GM21381 (cell line): Measurements from ENCODE around the gene EYA3.

Experiments
- ATAC-seq: cut with Tn5 transposase; IDR thresholded peaks from one replicate; pipeline ENCODE4 v1.9.1; 2021; ENCODE audit warnings: mild to moderate bottlenecking, moderate library complexity; ENCODE audit not compliant: unreplicated experiment

The EYA3 gene

DNA sequence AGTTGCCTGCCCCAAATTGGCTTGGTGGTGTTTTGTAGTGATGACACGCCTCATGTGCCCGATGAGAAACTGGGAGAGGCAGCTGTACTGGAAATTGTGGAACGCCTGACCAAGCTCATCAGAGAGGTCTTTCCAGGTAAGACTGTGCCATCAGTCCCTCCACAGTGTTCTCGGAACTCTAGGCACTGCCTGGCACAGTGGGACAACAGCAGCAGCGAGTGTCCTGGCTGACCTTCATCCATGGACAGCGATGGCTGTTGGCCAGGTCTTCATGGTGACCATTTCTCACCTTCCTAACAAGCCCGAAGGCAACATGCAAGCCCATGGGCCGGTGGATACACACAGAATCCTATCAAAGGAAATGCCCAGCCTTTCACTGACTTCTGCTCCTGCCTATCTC, 139.4 kb downstream of the EYA3 start:
- no peak for ATAC-seq

DNA sequence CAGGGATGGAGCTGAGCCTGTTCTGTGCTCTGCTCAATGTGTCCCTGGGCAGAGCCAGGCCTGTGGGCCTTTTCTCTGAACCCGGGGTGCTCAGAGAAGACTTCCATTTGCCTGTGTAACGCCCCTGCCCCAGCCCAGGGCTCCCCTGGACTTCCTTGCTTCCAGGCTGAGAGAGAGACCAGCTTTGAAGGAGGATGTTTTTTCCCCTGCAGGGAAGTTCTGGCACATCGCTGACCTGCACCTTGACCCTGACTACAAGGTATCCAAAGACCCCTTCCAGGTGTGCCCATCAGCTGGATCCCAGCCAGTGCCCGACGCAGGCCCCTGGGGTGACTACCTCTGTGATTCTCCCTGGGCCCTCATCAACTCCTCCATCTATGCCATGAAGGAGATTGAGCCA, 143.4 kb downstream of the EYA3 start:
- no peak for ATAC-seq

DNA sequence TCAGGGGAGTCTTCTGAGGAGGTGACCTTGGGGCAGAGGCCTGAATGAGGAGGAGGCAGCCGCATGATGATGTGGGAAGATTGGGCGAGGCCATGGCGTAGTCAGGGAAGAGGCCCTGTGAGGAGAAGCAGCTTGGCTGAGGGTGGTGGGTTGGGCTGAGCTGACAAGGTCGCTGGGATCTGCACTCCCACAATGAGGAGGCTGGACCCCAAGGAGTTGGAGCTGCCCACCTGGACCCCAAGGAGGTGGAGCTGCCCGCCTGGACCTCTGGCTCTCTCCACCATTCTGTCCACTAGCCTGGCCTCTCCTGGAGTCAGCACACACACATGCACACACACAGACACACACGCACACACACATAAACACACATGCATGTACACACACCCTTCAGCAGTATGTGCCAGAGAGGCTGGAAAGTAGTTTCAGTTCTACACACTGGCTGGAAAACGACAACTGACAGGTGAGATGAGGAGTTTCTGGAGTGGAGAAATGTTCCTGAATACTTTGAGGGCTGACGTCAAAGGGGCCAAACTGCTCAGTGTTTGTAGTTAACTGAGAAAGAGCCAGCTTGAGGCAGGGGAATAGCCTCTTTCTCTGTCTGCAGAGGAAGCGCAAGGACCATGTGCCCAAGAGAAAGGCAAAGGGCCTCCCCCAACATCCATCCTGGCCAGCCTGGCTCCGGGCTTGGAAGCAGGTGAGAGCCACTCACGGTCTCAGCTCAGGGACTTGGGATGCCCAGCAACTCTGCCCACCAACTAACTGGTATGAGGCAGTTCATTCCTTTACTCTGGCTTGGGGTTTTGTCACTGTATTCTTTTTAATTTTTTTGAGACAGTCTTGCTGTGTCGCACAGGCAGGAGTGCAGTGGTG, 146.5 kb downstream of the EYA3 start:
- ATAC-seq = no peak

DNA sequence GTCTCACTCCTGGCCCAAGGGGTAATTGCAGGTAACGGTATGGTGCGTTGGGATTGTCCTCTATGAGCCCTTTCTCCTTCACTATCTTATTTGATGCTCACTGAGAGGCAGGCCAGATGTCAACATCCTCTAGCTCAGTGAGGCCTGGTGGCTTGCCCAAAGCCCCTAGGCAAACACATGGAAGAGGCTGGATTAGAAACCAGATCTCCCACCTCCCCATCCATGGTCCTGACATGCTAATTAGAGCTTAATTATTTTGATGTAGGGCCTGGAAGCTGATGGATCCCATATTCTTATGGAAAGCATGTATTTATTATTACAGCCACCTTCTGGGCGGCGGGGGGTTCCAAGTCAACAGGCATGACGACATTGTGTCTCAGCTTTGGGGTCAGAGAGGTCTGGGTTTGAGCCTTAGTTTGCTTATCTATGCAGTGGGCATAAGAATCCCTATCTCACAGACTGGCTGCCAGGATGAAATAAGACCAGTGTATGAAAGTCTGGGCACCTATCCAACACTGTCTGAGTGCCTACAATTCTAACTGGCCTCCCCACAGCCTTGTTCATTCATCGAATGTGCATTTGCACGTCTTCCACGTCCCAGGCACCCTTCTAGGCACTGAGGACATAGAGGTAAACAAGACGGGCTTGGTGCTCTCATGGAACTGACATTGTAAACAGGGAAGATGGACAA, 147.4 kb downstream of the EYA3 start:
- ATAC-seq = no peak

DNA sequence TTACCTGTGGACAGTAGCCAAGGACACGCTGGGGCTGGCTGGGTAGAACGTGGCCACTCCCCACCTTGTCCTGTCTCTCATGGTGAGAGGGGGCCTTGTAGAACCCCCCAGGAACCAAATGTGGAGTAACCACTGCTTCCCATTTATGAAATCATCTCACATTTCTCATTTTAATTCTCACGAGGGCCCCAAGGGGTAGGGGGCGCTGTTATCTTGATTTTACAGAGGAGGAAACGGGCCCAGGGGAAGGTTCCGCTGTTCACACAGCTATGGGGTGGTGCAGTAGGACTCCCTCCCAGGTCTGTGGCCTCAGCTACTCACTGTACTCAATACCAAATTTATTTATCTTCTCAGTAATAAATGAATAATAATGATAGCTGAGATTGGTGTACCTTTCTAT, 148.1 kb downstream of the EYA3 start:
- ATAC-seq = no peak

- ATAC-seq = no peak
Observed at GRCh38 chr1:27938488-27938887, 149.9 kb downstream of the EYA3 start.

- no peak for ATAC-seq
Observed at GRCh38 chr1:27937524-27937836, 150.9 kb downstream of the EYA3 start.

GRCh38 chr1:27936370-27936769, 152.0 kb downstream of the EYA3 start:
- ATAC-seq = no peak

GRCh38 chr1:27935721-27936120, 152.7 kb downstream of the EYA3 start:
- no peak for ATAC-seq

GRCh38 chr1:27934818-27935549, 153.4 kb downstream of the EYA3 start, which contains the start of gene SMPDL3B:
Gene SMPDL3B (plus strand): TSS chr1:27935000. CDS start chr1:27935184, 184 bp downstream.
- ATAC-seq = no peak

DNA sequence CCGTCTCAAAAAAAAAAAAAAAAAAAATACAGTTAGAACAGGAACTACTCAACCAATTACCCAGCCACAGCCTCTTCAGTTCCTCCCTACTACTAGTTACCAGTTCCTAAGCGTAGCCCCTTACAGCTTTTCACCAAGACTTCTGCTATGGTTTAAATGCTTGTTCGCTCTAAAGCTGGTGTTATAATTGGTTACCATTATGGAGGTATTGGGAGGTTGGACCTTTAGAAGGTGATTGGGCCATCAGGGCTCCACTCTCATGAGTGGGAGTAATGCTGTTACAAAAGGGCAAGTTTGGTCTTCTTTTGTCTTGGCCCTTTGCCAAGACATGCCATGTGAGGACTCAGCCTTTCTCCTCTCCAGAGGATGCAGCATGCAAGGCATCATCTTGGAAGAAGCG, 156.7 kb downstream of the EYA3 start:
- no peak for ATAC-seq

DNA sequence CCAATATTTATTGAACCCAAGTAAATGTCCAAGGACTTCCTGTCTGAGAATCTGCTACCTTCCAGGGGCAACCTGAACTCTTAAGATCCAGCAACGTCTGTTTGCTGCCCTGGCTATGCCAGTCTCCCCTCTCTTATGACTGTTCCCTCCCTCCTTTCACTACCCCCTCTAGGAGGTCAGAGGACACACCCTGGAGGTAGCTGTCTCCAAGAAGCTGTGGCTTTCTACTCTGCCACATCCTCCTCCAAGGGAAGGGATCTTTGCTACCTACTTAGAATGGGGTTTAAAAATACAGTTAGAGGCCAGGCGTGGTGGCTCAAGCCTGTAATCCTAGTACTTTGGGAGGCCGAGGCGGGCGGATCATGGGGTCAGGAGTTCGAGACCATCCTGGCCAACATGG, 157.2 kb downstream of the EYA3 start:
- ATAC-seq = no peak

- no peak for ATAC-seq
Observed at GRCh38 chr1:27928216-27928954, 160.0 kb downstream of the EYA3 start.

- no peak for ATAC-seq
Observed at GRCh38 chr1:27922272-27922671, 166.1 kb downstream of the EYA3 start.
